HEK293 (cell line): ENCODE data around the gene JPH2.

Experiments used
- CTCF ChIA-PET: fragments of 350-600 bp; formaldehyde crosslinking; extraction: SDS; loops from one replicate; lab custom pipeline; 2021; ENCODE audit warnings: antibody characterized with exemption; lab: Yijun Ruan, JAX
- POLR2A ChIA-PET: fragments of 300-600 bp; formaldehyde crosslinking; extraction: SDS; loops from one replicate; lab custom pipeline; 2020; ENCODE audit warnings: antibody characterized with exemption, inconsistent platforms; lab: Yijun Ruan, JAX
- H3K27ac ChIP-seq: fragments of 200-500 bp; sonication (Bioruptor generic); 2 replicates; pipeline ENCODE4 v1.5.1; 2014; ENCODE audit warnings: low read depth, low read length, control low read depth, inconsistent platforms; ENCODE audit errors: extremely low read depth
- H3K36me3 ChIP-seq, 2 experiments: fragments of 200-500 bp in 1 of 2; sonication (Bioruptor generic) in 1 of 2; 1 replicate in 1 of 2; 2 replicates in 1 of 2; pipeline ENCODE4 v1.5.1; 2014 to 2017; ENCODE audit warnings: inconsistent platforms in 2 of 2, low read length in 2 of 2; ENCODE audit not compliant: control insufficient read depth in 2 of 2, insufficient read depth in 1 of 2
- H3K4me1 ChIP-seq: fragments of 200-500 bp; sonication (Bioruptor generic); 2 replicates; pipeline ENCODE4 v1.5.1; 2014; ENCODE audit warnings: mild to moderate bottlenecking, low read length, inconsistent platforms; ENCODE audit not compliant: control insufficient read depth, insufficient read depth
- H3K4me3 ChIP-seq: 2 replicates; pipeline ENCODE4 v1.5.1; 2011; ENCODE audit warnings: low read depth, mild to moderate bottlenecking, control low read depth, low read length, moderate library complexity
- H3K9me3 ChIP-seq: fragments of 200-500 bp; sonication (Bioruptor generic); 2 replicates; pipeline ENCODE4 v1.5.1; 2014; ENCODE audit warnings: low read depth, low read length, inconsistent platforms; ENCODE audit not compliant: control insufficient read depth, insufficient read depth
- KLF1 ChIP-seq: fragments of 450-650 bp; formaldehyde crosslinking; IDR thresholded peaks from 2 replicates; pipeline ENCODE4 v1.5.1; 2016; ENCODE audit warnings: missing biosample characterization, missing genetic modification characterization
- KLF9 ChIP-seq: fragments of 450-650 bp; formaldehyde crosslinking; IDR thresholded peaks from 2 replicates; pipeline ENCODE4 v1.5.1; 2016; ENCODE audit warnings: missing biosample characterization, missing genetic modification characterization, low read depth
- MZF1 ChIP-seq: fragments of 450-650 bp; formaldehyde crosslinking; IDR thresholded peaks from 2 replicates; pipeline ENCODE4 v1.5.1; 2017; ENCODE audit warnings: missing biosample characterization, missing genetic modification characterization, borderline replicate concordance
- OVOL3 ChIP-seq: fragments of 450-650 bp; formaldehyde crosslinking; IDR thresholded peaks from 2 replicates; pipeline ENCODE4 v1.5.1; 2016; ENCODE audit warnings: missing biosample characterization, missing genetic modification characterization
- TRIM28 ChIP-seq: IDR thresholded peaks from 2 replicates; pipeline ENCODE4 v1.6.1; 2011; ENCODE audit warnings: low read length, control low read depth, borderline replicate concordance
- ZBTB17 ChIP-seq: fragments of 450-650 bp; formaldehyde crosslinking; IDR thresholded peaks from 2 replicates; pipeline ENCODE4 v1.5.1; 2016; ENCODE audit warnings: missing biosample characterization, missing genetic modification characterization
- ZBTB48 ChIP-seq: fragments of 450-650 bp; formaldehyde crosslinking; IDR thresholded peaks from 2 replicates; pipeline ENCODE4 v1.5.1; 2016; ENCODE audit warnings: missing biosample characterization, missing genetic modification characterization
- ZEB2 ChIP-seq: fragments of 450-650 bp; formaldehyde crosslinking; IDR thresholded peaks from 2 replicates; pipeline ENCODE4 v1.5.1; 2016; ENCODE audit warnings: missing biosample characterization, missing genetic modification characterization
- ZNF140 ChIP-seq: fragments of 450-650 bp; formaldehyde crosslinking; IDR thresholded peaks from 2 replicates; pipeline ENCODE4 v1.5.1; 2016; ENCODE audit warnings: missing biosample characterization, missing genetic modification characterization
- ZNF394 ChIP-seq: fragments of 450-650 bp; formaldehyde crosslinking; IDR thresholded peaks from 2 replicates; pipeline ENCODE4 v1.5.1; 2016; ENCODE audit warnings: missing biosample characterization, missing genetic modification characterization, mild to moderate bottlenecking, moderate library complexity, borderline replicate concordance
- ZNF596 ChIP-seq: fragments of 450-650 bp; IDR thresholded peaks from 2 replicates; pipeline ENCODE4 v1.5.0; 2018; ENCODE audit warnings: missing biosample characterization, mild to moderate bottlenecking, missing genetic modification characterization, moderate library complexity
- ZNF664 ChIP-seq: fragments of 450-650 bp; formaldehyde crosslinking; IDR thresholded peaks from 2 replicates; pipeline ENCODE4 v1.5.1; 2016; ENCODE audit warnings: missing biosample characterization, missing genetic modification characterization
- ZNF701 ChIP-seq: fragments of 450-650 bp; formaldehyde crosslinking; IDR thresholded peaks from 2 replicates; pipeline ENCODE4 v1.5.1; 2016; ENCODE audit warnings: missing biosample characterization, missing genetic modification characterization
- TF ChIP-seq, protein P1 (sequence below): fragments of 450-650 bp; formaldehyde crosslinking; IDR thresholded peaks from 2 replicates; pipeline ENCODE4 v1.5.1; 2016; ENCODE audit warnings: missing biosample characterization, missing genetic modification characterization
- TF ChIP-seq, protein P2 (sequence below): fragments of 450-650 bp; formaldehyde crosslinking; IDR thresholded peaks from 2 replicates; pipeline ENCODE4 v1.5.1; 2016; ENCODE audit warnings: missing biosample characterization, missing genetic modification characterization, low read depth
- TF ChIP-seq, protein P3 (sequence below): fragments of 450-650 bp; formaldehyde crosslinking; optimal IDR thresholded peaks from 2 replicates; pipeline ENCODE3; 2016; ENCODE audit warnings: missing biosample characterization, mild to moderate bottlenecking, missing genetic modification characterization
- TF ChIP-seq, protein P4 (sequence below): fragments of 450-650 bp; formaldehyde crosslinking; IDR thresholded peaks from 2 replicates; pipeline ENCODE4; 2016; ENCODE audit warnings: missing biosample characterization, missing genetic modification characterization
- TF ChIP-seq, protein P5 (sequence below): fragments of 450-650 bp; formaldehyde crosslinking; IDR thresholded peaks from 2 replicates; pipeline ENCODE4 v1.5.1; 2016; ENCODE audit warnings: missing biosample characterization, missing genetic modification characterization
- TF ChIP-seq, protein P6 (sequence below): fragments of 450-650 bp; formaldehyde crosslinking; IDR thresholded peaks from 2 replicates; pipeline ENCODE4 v1.5.1; 2016; ENCODE audit warnings: missing biosample characterization, missing genetic modification characterization
- TF ChIP-seq, protein P7 (sequence below): fragments of 450-650 bp; formaldehyde crosslinking; IDR thresholded peaks from 2 replicates; pipeline ENCODE4 v1.5.1; 2016; ENCODE audit warnings: missing biosample characterization, missing genetic modification characterization
- TF ChIP-seq, protein P8 (sequence below): fragments of 450-650 bp; formaldehyde crosslinking; IDR thresholded peaks from 2 replicates; pipeline ENCODE4 v1.5.1; 2016; ENCODE audit warnings: missing biosample characterization, missing genetic modification characterization

Gene JPH2

DNA sequence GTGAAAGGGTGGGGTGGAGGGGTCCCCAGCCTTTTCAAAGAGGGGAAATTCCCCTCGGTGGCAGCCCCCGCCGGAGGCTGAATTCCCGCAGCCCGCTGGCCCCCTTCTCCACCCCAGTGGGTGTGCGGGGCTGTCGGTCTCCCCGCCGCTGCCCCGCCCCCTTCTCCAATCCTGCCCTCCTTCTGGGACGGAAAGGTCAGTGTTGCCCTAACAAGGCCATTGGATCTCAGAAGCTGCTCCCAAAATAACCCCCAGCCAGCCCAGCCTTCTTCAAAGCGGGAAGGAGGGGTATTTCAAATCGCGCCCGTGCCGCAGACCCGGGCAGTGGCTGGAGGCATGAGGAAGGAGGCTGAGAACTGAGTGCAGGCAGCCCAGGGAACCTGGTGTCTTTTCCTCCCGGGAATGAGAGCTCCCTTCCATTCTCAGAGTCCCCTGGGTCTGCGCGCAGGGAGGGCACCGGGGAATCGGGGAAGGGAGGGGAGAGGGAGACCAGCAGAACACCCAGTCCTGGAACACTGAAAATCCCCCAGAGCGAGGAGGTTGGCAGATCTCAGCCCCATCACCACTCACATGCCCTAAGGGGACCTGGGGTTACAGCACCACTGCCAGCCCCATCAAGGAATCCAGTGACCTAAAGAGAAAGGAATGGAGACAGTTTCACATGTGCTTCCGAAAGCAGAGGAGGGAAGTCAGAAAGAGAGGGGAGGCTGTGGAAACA is at the start of gene JPH2:
TSS of gene JPH2 (minus strand) at position 135 of the 718 bp plus-strand sequence. CDS start 483 bp downstream, outside the sequence.
- CTCF ChIA-PET = interaction anchor here (0.6 to 6.7 kb wide), 10 partner anchors 9 to 464 kb away, joined by 3 to 316 read pairs (median 4); no protein-coding TSS in a partner anchor
- Histone ChIP-seq H3K4me1 (peaks cover 6% of the 10 kb centered on the region), H3K27ac (no peak within 1 kb of the TSS), H3K36me3 (no peaks in the 10 kb centered on the region), H3K9me3 (no peaks in the 10 kb centered on the region), H3K4me3 (peak within 1 kb of the TSS; percentile 40)
- POLR2A ChIA-PET = interaction anchor here (0.9 to 4.2 kb wide), 6 partner anchors 9 to 70 kb away, joined by 3 to 21 read pairs (median 4); no protein-coding TSS in a partner anchor
- TF ChIP-seq KLF9 (tag by site-specific recombination) (0 out of 2 replicates have a peak, but pooled peaks have one; percentile 46), ZNF596 (no peak), ZBTB48 (tag by site-specific recombination) (peak; percentile 20; the same call in 1 of the 2 replicates), OVOL3 (no peak), ZEB2 (tag by site-specific recombination) (no peak), TRIM28 (no peak), ZBTB17 (tag by site-specific recombination) (peak; percentile 39; the same call in 1 of the 2 replicates), ZNF701 (tag by site-specific recombination) (no peak), KLF1 (tag by site-specific recombination) (no peak), ZNF664 (no peak), ZNF394 (tag by site-specific recombination) (no peak), MZF1 (tag by site-specific recombination) (no peak), ZNF140 (tag by site-specific recombination) (no peak)
- TF ChIP-seq, protein P1, sequence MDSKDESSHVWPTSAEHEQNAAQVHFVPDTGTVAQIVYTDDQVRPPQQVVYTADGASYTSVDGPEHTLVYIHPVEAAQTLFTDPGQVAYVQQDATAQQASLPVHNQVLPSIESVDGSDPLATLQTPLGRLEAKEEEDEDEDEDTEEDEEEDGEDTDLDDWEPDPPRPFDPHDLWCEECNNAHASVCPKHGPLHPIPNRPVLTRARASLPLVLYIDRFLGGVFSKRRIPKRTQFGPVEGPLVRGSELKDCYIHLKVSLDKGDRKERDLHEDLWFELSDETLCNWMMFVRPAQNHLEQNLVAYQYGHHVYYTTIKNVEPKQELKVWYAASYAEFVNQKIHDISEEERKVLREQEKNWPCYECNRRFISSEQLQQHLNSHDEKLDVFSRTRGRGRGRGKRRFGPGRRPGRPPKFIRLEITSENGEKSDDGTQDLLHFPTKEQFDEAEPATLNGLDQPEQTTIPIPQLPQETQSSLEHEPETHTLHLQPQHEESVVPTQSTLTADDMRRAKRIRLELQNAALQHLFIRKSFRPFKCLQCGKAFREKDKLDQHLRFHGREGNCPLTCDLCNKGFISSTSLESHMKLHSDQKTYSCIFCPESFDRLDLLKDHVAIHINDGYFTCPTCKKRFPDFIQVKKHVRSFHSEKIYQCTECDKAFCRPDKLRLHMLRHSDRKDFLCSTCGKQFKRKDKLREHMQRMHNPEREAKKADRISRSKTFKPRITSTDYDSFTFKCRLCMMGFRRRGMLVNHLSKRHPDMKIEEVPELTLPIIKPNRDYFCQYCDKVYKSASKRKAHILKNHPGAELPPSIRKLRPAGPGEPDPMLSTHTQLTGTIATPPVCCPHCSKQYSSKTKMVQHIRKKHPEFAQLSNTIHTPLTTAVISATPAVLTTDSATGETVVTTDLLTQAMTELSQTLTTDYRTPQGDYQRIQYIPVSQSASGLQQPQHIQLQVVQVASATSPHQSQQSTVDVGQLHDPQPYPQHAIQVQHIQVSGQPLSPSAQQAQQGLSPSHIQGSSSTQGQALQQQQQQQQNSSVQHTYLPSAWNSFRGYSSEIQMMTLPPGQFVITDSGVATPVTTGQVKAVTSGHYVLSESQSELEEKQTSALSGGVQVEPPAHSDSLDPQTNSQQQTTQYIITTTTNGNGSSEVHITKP (tag by site-specific recombination) = no peak; the same call in none of the 2 replicates
- TF ChIP-seq, protein P2, sequence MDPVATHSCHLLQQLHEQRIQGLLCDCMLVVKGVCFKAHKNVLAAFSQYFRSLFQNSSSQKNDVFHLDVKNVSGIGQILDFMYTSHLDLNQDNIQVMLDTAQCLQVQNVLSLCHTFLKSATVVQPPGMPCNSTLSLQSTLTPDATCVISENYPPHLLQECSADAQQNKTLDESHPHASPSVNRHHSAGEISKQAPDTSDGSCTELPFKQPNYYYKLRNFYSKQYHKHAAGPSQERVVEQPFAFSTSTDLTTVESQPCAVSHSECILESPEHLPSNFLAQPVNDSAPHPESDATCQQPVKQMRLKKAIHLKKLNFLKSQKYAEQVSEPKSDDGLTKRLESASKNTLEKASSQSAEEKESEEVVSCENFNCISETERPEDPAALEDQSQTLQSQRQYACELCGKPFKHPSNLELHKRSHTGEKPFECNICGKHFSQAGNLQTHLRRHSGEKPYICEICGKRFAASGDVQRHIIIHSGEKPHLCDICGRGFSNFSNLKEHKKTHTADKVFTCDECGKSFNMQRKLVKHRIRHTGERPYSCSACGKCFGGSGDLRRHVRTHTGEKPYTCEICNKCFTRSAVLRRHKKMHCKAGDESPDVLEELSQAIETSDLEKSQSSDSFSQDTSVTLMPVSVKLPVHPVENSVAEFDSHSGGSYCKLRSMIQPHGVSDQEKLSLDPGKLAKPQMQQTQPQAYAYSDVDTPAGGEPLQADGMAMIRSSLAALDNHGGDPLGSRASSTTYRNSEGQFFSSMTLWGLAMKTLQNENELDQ = no peak
- TF ChIP-seq, protein P3, sequence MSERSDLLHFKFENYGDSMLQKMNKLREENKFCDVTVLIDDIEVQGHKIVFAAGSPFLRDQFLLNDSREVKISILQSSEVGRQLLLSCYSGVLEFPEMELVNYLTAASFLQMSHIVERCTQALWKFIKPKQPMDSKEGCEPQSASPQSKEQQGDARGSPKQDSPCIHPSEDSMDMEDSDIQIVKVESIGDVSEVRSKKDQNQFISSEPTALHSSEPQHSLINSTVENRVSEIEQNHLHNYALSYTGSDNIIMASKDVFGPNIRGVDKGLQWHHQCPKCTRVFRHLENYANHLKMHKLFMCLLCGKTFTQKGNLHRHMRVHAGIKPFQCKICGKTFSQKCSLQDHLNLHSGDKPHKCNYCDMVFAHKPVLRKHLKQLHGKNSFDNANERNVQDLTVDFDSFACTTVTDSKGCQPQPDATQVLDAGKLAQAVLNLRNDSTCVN (tag by site-specific recombination) = no peak
- TF ChIP-seq, protein P4, sequence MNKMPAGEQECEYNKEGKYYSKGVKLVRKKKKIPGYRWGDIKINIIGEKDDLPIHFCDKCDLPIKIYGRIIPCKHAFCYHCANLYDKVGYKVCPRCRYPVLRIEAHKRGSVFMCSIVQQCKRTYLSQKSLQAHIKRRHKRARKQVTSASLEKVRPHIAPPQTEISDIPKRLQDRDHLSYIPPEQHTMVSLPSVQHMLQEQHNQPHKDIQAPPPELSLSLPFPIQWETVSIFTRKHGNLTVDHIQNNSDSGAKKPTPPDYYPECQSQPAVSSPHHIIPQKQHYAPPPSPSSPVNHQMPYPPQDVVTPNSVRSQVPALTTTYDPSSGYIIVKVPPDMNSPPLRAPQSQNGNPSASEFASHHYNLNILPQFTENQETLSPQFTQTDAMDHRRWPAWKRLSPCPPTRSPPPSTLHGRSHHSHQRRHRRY (tag by site-specific recombination) = no peak
- TF ChIP-seq, protein P5, sequence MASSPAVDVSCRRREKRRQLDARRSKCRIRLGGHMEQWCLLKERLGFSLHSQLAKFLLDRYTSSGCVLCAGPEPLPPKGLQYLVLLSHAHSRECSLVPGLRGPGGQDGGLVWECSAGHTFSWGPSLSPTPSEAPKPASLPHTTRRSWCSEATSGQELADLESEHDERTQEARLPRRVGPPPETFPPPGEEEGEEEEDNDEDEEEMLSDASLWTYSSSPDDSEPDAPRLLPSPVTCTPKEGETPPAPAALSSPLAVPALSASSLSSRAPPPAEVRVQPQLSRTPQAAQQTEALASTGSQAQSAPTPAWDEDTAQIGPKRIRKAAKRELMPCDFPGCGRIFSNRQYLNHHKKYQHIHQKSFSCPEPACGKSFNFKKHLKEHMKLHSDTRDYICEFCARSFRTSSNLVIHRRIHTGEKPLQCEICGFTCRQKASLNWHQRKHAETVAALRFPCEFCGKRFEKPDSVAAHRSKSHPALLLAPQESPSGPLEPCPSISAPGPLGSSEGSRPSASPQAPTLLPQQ (tag by site-specific recombination) = no peak
- TF ChIP-seq, protein P6, sequence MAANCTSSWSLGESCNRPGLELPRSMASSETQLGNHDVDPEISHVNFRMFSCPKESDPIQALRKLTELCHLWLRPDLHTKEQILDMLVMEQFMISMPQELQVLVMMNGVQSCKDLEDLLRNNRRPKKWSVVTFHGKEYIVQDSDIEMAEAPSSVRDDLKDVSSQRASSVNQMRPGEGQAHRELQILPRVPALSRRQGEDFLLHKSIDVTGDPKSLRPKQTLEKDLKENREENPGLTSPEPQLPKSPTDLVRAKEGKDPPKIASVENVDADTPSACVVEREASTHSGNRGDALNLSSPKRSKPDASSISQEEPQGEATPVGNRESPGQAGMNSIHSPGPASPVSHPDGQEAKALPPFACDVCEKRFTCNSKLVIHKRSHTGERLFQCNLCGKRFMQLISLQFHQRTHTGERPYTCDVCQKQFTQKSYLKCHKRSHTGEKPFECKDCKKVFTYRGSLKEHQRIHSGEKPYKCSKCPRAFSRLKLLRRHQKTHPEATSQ = no peak
- TF ChIP-seq, protein P7, sequence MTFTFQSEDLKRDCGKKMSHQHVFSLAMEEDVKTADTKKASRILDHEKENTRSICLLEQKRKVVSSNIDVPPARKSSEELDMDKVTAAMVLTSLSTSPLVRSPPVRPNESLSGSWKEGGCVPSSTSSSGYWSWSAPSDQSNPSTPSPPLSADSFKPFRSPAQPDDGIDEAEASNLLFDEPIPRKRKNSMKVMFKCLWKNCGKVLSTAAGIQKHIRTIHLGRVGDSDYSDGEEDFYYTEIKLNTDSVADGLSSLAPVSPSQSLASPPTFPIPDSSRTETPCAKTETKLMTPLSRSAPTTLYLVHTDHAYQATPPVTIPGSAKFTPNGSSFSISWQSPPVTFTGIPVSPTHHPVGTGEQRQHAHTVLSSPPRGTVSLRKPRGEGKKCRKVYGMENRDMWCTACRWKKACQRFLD (tag by site-specific recombination) = no peak
- TF ChIP-seq, protein P8, sequence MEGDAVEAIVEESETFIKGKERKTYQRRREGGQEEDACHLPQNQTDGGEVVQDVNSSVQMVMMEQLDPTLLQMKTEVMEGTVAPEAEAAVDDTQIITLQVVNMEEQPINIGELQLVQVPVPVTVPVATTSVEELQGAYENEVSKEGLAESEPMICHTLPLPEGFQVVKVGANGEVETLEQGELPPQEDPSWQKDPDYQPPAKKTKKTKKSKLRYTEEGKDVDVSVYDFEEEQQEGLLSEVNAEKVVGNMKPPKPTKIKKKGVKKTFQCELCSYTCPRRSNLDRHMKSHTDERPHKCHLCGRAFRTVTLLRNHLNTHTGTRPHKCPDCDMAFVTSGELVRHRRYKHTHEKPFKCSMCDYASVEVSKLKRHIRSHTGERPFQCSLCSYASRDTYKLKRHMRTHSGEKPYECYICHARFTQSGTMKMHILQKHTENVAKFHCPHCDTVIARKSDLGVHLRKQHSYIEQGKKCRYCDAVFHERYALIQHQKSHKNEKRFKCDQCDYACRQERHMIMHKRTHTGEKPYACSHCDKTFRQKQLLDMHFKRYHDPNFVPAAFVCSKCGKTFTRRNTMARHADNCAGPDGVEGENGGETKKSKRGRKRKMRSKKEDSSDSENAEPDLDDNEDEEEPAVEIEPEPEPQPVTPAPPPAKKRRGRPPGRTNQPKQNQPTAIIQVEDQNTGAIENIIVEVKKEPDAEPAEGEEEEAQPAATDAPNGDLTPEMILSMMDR (tag by site-specific recombination) = no peak
